HepG2 (cell line): ENCODE results near the gene RPS25. TPM values are rescaled to one million over a fixed set of nuclear protein-coding genes. Genes with fewer than 3 reads are reported as not detected.

Experiments used
- GABPA ChIP-seq, 2 experiments: IDR thresholded peaks; 2 replicates each; pipeline ENCODE4 v1.6.1; 2011 to 2016; ENCODE audit warnings: low read depth in 2 of 2, low read length in 1 of 2, missing biosample characterization in 1 of 2, missing genetic modification characterization in 1 of 2
- KMT2A ChIP-seq: sonication (generic); formaldehyde crosslinking; IDR thresholded peaks from 2 replicates; pipeline ENCODE4 v1.4.0; 2020; ENCODE audit warnings: missing genetic modification reagents
- MEIS2 ChIP-seq: sonication (generic); formaldehyde crosslinking; IDR thresholded peaks from 2 replicates; pipeline ENCODE4 v1.9.0; 2021; ENCODE audit warnings: mild to moderate bottlenecking, missing genetic modification reagents
- SNAI1 ChIP-seq: sonication (generic); formaldehyde crosslinking; IDR thresholded peaks from 2 replicates; pipeline ENCODE4 v1.5.0; 2020; ENCODE audit warnings: mild to moderate bottlenecking, missing genetic modification reagents, borderline replicate concordance
- ZFAT ChIP-seq: sonication (generic); formaldehyde crosslinking; conservative IDR thresholded peaks from 2 replicates; pipeline ENCODE4 v1.8.1; 2023; ENCODE audit warnings: missing genetic modification reagents, inconsistent platforms
- polyA plus RNA-seq, 8 experiments: library from polyadenylated mRNA; depleted of rRNA in 3 of 8; stranded (reverse) in 7 of 8; unstranded in 1 of 8; fragments of >200 nt; fragmentation: Illumina TruSeq in 4 of 8; extraction: Trizol in 4 of 8; gene quantifications; 2 replicates each; pipeline versions ENCODE4 v1.2.1 to v1.2.3, GENCODE V29; 2011 to 2016; ENCODE audit warnings: low read depth in 4 of 8, missing spikeins in 1 of 8, mixed read lengths in 1 of 8; ENCODE audit not compliant: insufficient read depth in 1 of 8
- total RNA-seq, 5 experiments: library from RNA; depleted of rRNA; stranded (reverse); fragments of >200 nt; fragmentation: Illumina TruSeq; extraction: Trizol; gene quantifications; 2 replicates each; pipeline ENCODE4 v1.2.3, GENCODE V29; 2016; ENCODE audit warnings: low read depth in 1 of 5
- TF ChIP-seq, protein P1 (sequence below): sonication (generic); formaldehyde crosslinking; IDR thresholded peaks from 2 replicates; pipeline ENCODE4 v1.4.0; 2020; ENCODE audit warnings: missing genetic modification reagents
- TF ChIP-seq, protein P2 (sequence below): sonication (generic); formaldehyde crosslinking; IDR thresholded peaks from 2 replicates; pipeline ENCODE4 v1.5.0; 2020; ENCODE audit warnings: missing genetic modification reagents
- TF ChIP-seq, protein P3 (sequence below): IDR thresholded peaks from 2 replicates; pipeline ENCODE4 v1.6.1; 2016; ENCODE audit warnings: missing compliant biosample characterization, missing genetic modification reagents, borderline replicate concordance
- TF ChIP-seq, protein P4 (sequence below): sonication (generic); formaldehyde crosslinking; conservative IDR thresholded peaks from 2 replicates; pipeline ENCODE4 v1.8.0; 2022; ENCODE audit warnings: low read depth, missing genetic modification reagents
- TF ChIP-seq, protein P5 (sequence below): IDR thresholded peaks from 2 replicates; pipeline ENCODE4 v1.6.1; 2018; ENCODE audit warnings: missing genetic modification reagents
- TF ChIP-seq, protein P6 (sequence below): sonication (generic); formaldehyde crosslinking; IDR thresholded peaks from 2 replicates; pipeline ENCODE4 v1.4.0; 2020; ENCODE audit warnings: missing genetic modification reagents
- TF ChIP-seq, protein P7 (sequence below): IDR thresholded peaks from 2 replicates; pipeline ENCODE4 v1.6.1; 2012; ENCODE audit warnings: low read depth, low read length, improper control_type of control experiment

Gene RPS25
- total and polyA plus RNA-seq, 2 of the 13 experiments (the other 11 are each of a cell fraction or from before 2014, with no cell fraction given): 839 to 1,415 TPM

DNA sequence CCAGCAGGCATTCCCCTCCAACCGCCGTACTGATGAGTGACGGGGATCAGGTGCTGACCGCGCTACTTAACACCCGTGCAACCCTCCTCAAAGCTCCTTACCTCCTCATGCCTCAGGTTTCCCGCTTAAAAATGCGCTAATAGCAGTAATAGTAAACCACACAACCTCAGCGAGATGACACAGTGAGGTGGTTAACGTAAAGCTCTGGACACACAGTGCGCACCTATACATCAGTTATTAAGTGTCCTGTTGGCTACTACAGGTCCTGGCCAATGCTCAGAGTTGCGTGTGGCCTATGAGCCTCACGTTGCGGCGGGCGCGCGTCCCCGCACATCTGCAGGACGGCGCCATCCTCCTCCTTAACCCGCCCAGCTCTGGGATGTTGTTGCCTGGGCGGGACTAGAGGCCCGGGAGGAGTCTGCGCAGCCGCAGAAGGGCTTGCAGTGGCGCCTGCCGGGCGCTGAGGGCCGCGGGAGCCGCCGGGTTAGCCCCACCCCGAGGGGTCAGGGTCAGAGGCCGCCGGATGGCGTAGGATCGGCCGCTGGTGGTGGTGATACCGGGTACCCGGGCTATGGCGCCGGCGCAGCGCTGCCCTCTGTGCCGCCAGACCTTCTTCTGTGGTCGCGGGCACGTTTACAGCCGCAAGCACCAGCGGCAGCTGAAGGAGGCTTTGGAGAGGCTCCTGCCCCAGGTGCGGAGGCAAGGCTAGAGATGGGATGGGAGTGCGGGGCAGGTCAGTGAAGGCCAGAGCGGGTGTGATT is 20.3 kb downstream of the RPS25 start, which contains the start of gene CENATAC (continued):
- TF ChIP-seq, protein P1, sequence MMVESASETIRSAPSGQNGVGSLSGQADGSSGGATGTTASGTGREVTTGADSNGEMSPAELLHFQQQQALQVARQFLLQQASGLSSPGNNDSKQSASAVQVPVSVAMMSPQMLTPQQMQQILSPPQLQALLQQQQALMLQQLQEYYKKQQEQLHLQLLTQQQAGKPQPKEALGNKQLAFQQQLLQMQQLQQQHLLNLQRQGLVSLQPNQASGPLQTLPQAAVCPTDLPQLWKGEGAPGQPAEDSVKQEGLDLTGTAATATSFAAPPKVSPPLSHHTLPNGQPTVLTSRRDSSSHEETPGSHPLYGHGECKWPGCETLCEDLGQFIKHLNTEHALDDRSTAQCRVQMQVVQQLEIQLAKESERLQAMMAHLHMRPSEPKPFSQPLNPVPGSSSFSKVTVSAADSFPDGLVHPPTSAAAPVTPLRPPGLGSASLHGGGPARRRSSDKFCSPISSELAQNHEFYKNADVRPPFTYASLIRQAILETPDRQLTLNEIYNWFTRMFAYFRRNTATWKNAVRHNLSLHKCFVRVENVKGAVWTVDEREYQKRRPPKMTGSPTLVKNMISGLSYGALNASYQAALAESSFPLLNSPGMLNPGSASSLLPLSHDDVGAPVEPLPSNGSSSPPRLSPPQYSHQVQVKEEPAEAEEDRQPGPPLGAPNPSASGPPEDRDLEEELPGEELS (CRISPR knock-in tag): 0 out of 2 replicates have a peak, but pooled peaks have one; percentile 19
- TF ChIP-seq, protein P2, sequence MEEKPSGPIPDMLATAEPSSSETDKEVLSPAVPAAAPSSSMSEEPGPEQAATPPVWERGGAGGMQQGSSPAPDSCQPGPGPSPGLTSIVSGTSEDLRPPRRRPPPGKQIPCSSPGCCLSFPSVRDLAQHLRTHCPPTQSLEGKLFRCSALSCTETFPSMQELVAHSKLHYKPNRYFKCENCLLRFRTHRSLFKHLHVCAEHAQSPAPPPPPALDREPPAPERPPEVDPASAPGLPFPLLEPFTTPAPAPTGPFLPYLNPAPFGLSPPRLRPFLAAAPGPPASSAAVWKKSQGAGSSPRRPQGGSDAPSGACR (CRISPR knock-in tag): 0 out of 2 replicates have a peak, but pooled peaks have one; percentile 42
- TF ChIP-seq ZFAT (CRISPR knock-in tag) (no peak), MEIS2 (CRISPR knock-in tag) (no peak), GABPA (IDR thresholded peaks at IDR 0.05; ENCODE audit: low read depth, low read length) (peak; percentile 44; the same call in 1 of the 2 replicates), GABPA (CRISPR knock-in tag; IDR thresholded peaks at IDR 0.05; ENCODE audit: low read depth) (peak; percentile 59), SNAI1 (CRISPR knock-in tag) (no peak), KMT2A (CRISPR knock-in tag) (peak; percentile 92)
- TF ChIP-seq, protein P3, sequence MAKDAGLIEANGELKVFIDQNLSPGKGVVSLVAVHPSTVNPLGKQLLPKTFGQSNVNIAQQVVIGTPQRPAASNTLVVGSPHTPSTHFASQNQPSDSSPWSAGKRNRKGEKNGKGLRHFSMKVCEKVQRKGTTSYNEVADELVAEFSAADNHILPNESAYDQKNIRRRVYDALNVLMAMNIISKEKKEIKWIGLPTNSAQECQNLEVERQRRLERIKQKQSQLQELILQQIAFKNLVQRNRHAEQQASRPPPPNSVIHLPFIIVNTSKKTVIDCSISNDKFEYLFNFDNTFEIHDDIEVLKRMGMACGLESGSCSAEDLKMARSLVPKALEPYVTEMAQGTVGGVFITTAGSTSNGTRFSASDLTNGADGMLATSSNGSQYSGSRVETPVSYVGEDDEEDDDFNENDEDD (CRISPR knock-in tag): peak; percentile 74; the same call in 1 of the 2 replicates
- TF ChIP-seq, protein P4, sequence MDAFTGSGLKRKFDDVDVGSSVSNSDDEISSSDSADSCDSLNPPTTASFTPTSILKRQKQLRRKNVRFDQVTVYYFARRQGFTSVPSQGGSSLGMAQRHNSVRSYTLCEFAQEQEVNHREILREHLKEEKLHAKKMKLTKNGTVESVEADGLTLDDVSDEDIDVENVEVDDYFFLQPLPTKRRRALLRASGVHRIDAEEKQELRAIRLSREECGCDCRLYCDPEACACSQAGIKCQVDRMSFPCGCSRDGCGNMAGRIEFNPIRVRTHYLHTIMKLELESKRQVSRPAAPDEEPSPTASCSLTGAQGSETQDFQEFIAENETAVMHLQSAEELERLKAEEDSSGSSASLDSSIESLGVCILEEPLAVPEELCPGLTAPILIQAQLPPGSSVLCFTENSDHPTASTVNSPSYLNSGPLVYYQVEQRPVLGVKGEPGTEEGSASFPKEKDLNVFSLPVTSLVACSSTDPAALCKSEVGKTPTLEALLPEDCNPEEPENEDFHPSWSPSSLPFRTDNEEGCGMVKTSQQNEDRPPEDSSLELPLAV (CRISPR knock-in tag): no peak
- TF ChIP-seq, protein P5, sequence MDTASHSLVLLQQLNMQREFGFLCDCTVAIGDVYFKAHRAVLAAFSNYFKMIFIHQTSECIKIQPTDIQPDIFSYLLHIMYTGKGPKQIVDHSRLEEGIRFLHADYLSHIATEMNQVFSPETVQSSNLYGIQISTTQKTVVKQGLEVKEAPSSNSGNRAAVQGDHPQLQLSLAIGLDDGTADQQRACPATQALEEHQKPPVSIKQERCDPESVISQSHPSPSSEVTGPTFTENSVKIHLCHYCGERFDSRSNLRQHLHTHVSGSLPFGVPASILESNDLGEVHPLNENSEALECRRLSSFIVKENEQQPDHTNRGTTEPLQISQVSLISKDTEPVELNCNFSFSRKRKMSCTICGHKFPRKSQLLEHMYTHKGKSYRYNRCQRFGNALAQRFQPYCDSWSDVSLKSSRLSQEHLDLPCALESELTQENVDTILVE (CRISPR knock-in tag): peak; percentile 57; the same call in 1 of the 2 replicates
- TF ChIP-seq, protein P6, sequence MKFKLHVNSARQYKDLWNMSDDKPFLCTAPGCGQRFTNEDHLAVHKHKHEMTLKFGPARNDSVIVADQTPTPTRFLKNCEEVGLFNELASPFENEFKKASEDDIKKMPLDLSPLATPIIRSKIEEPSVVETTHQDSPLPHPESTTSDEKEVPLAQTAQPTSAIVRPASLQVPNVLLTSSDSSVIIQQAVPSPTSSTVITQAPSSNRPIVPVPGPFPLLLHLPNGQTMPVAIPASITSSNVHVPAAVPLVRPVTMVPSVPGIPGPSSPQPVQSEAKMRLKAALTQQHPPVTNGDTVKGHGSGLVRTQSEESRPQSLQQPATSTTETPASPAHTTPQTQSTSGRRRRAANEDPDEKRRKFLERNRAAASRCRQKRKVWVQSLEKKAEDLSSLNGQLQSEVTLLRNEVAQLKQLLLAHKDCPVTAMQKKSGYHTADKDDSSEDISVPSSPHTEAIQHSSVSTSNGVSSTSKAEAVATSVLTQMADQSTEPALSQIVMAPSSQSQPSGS: peak; percentile 18; the same call in 1 of the 2 replicates
- TF ChIP-seq, protein P7, sequence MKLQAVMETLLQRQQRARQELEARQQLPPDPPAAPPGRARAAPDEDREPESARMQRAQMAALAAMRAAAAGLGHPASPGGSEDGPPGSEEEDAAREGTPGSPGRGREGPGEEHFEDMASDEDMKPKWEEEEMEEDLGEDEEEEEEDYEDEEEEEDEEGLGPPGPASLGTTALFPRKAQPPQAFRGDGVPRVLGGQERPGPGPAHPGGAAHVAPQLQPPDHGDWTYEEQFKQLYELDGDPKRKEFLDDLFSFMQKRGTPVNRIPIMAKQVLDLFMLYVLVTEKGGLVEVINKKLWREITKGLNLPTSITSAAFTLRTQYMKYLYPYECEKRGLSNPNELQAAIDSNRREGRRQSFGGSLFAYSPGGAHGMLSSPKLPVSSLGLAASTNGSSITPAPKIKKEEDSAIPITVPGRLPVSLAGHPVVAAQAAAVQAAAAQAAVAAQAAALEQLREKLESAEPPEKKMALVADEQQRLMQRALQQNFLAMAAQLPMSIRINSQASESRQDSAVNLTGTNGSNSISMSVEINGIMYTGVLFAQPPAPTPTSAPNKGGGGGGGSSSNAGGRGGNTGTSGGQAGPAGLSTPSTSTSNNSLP: no peak
